Stimulated activated CD4-positive, alpha-beta T cell treated with anti-CD3 and anti-CD28 coated beads, Interleukin-12 subunit alpha, Interleukin-12 subunit beta, amount 100 ng/mL, for 24 hours (primary cell): ENCODE measurements around the gene EIF3K.
A peak's percentile ranks its signal among the peaks of the same experiment; 100 is the strongest.
"Not testable (repeated sequence)": the region's sequence is repeated elsewhere in the genome, so short reads cannot be mapped to it uniquely, and the experiment has no call there.

Source experiments
- DNase-seq, 2 experiments: peaks; one replicate each; pipeline ENCODE4 v3.0.0-alpha.2; 2020; ENCODE audit warnings: low read depth in 2 of 2

EIF3K gene

DNA sequence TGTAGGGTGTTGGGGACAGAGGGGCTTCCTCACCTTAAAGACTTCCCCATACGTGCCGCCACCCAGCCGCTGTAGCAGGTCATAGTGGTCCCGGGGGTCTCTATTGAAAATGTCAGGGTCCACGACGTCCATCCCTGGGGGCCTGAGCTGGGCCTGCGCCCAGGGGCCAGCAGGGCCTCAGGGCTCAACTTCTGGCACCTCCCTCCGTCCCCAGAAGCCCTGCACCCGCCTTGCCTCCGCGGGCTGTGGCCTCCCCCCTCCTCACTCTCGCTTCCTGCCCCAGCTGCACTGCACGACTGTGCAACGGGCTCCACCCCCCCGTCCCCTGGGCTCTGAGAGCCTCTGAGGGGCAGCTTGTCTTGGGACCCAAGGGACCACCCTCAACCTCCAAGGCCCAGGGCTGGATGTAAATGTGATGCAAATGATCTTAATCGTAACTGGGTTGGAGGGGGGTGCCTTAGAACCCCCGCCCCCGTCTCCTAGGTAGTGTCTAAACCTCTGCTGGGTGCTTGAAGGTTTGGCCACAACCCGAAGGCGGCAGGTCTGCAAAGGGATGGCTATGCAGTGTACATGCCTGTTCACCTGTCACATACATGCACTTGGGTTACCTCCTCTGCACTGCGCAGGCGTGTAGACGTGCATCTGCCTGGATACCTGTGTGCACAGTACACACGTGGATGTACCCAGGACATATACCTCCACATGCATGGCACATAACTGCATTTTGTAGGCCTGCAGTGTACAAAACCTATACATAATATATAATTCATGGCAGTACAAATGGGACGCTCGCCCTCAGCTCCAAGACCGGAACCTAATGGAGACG, 1.0 kb upstream of the EIF3K start, which contains the start of gene MAP4K1:
TSS of gene MAP4K1 (minus strand) at position 190 of the 826 bp plus-strand sequence. CDS start at position 132, 58 bp downstream.
- peak; percentile 47 to 73 for DNase-seq

DNA sequence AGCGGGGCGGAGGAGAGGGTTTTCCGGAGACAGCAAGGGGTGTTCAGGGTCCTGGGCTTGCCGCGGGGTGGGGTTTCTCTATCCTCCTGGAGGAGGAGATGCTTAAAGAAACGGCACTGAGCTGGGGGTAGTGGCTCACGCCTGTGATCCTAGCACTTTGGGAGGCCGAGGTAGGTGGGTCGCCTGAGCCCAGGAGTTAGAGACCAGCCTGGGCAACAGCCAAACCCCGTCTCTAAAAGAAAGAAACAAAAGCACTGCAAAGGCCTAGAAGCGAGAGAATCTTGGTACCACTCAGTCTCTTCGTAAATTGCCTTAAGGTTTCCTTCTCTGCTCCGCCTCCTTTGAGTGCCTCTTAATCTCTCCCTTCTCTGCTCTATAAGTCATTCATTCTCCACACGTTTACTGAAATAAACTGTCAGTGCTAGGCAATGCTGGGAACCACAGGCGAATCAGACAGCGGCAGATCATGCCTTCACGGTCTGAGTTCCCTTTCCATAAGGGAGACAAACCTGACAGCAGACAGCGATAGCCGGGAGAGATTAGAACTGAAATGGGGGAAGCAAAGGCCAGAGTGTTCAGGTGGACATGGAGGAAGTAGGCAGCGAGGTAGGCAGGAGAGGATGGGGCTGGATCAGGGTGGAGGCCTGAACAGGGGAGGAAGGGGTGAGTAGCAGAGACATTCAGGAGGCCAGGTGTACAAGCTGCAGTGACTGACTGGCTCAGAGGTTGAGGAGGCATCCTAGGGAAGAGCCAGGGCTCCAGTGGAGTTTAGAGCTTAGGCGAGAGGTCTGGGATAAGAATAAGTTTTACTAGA, 580 bp downstream of the EIF3K start:
- no peak for DNase-seq

- DNase-seq, result no peak
Observed at GRCh38 chr19:38624822-38625221, 5.8 kb downstream of the EIF3K start.

DNA sequence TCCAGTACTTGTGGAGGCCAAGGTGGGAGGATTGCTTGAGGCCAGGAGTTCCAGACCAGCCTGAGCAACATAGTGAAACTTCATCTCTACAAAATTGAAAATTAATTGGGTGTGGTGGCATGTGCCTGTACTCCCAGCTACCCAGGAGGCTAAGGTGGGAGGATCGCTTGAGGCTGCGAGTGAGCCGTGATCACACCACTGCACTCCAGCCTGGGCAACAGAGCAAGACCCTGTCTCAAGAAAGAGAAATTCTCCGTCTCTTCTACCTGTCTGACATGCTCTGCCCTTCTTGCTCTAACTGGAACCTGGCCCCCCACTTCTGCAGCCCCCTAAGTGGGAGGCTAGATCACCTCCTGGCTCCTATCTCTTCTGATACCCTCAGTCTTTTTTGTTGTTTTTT, 7.4 kb downstream of the EIF3K start:
- no peak for DNase-seq

GRCh38 chr19:38629568-38629967, 10.6 kb downstream of the EIF3K start:
- DNase-seq, result no peak

DNA sequence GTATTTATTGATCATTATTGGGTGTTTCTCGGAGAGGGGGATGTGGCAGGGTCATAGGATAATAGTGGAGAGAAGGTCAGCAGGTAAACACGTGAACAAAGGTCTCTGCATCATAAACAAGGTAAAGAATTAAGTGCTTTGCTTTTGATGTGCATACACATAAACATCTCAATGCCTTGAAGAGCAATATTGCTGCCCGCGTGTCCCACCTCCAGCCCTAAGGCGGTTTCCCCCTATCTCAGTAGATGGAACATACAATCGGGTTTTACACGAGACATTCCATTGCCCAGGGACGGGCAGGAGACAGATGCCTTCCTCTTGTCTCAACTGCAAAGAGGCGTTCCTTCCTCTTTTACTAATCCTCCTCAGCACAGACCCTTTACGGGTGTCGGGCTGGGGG, 12.3 kb downstream of the EIF3K start:
- DNase-seq, result not testable (repeated sequence)

DNA sequence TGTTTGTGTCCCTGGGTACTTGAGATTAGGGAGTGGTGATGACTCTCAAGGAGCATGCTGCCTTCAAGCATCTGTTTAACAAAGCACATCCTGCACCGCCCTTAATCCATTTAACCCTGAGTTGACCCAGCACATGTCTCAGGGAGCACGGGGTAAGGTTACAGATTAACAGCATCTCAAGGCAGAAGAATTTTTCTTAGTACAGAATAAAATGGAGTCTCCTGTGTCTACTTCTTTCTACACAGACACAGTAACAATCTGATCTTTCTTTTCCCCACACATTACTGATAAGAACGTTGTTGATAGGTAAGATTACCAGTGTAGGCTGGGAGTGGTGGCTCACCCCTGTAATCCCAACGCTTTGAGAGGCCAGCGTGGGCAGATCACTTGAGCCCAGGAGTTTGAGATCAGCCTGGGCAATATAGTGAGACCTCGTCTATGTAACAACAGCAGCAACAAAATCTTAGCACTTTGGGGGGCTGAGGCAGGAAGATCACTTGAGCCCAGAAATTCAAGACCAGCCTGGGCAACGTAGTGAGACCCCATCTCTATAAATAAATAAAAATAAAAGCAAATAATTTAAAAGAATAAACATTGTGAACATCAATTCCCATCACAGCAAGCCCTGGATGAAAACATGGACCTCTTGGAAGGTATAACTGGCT, 13.0 kb downstream of the EIF3K start:
- not testable (repeated sequence) for DNase-seq

GRCh38 chr19:38632476-38633213, 13.7 kb downstream of the EIF3K start:
- DNase-seq, result no peak

GRCh38 chr19:38634757-38635482, 15.9 kb downstream of the EIF3K start:
- peak; percentile 54 to 63 for DNase-seq

DNA sequence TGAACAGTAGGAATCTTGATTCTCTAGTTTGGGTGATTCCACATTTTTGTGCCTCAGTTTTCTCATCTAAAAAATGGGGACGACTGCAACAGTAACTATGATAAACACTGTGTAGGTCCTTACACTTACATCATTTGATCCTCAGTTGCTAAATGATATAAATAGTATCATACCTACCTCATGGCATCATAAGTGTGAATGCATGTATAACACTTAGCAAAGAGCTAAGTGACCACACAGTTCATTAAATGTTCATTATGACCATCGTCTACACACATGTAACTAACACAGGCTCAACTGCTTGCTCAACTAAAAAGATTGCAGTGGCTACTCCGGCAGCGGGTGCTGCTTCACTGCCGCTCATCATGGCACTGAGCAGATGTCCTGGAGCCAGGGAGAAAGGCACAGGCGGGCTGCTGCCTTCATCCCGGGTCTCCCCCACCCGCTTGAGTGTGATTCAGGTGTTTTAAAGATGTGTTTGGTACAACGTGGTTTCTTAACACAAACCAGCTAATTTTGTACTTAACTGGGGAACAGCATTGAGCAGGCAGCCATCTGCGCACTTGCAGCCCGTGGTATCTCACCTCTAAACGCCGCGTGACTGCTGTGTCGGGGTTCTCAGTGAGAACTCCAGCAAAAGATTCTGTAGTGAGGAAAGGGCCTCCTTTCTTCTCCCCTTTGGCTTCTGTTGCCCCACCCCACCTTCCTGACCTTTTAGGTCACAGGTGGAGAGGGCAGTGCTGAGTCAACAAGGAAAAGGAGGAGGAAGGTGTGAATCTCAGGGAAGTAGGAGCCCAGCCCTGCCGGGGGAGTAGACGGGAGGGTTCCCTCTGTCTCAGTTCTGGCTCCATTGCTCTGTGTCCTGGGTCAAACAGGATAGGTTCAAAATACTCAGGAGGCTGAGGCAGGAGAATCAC, 16.8 kb downstream of the EIF3K start:
- DNase-seq, result no peak

GRCh38 chr19:38638461-38638860, 19.5 kb downstream of the EIF3K start:
- no peak for DNase-seq

DNA sequence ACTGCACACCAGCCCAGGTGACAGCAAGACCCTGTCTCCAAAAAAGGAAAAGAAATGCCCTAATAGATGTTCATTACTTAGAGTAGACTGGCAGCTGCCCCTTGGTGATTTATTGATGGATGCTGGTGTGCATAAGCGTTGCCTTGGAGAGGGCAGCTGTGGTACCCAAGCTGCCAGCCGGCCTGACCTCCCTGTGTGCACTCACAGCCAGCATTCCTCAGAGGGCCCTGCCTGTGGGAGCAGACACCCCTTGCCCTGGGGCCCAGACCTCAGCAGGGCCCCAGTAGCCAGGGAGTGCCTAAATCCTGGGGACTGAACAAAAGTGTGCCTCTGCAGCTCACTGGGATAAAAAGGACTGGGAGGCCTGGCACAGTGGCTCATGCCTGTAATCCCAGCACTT, 20.7 kb downstream of the EIF3K start:
- DNase-seq, result no peak

GRCh38 chr19:38640368-38640767, 21.4 kb downstream of the EIF3K start:
- DNase-seq, result no peak

DNA sequence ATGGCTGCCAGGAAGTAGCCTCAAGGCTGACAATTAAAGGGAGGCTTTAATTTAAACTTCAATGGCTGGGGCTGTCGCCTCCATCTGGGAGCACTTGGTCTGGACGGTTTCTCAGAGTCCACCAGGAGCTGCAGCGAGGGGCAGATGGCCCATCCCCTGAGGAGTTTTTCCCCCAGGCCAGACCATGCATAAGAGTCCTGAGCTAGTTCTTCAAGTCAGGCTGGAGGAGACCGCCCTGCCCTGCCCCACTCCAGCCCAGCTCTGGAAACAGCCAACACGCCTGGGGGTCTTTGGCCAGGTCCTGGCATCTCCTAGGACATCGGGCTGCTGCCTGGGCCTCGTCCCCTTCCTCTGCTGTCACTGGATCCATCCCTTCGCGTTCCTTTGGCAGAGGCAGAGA, 23.2 kb downstream of the EIF3K start:
- no peak for DNase-seq

DNA sequence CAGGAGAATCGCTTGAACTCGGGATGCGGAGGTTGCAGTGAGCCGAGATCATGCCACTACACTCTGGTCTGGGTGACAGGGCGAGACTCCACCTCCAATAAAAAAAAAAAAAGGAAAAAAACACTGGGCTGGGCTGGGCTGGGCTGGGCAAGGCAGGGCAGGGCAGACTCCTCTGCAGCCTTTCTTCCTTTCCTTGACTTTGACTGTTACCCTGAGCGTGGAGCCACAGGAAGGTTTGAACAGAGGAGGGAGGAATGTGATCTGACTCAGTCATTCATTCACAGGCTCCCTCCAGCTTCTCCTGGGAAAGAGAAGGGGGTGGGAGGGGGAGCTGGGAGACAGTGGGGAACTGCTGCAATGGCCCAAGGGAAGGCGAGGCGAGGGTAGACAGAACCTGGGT, 25.7 kb downstream of the EIF3K start:
- DNase-seq, result no peak

DNA sequence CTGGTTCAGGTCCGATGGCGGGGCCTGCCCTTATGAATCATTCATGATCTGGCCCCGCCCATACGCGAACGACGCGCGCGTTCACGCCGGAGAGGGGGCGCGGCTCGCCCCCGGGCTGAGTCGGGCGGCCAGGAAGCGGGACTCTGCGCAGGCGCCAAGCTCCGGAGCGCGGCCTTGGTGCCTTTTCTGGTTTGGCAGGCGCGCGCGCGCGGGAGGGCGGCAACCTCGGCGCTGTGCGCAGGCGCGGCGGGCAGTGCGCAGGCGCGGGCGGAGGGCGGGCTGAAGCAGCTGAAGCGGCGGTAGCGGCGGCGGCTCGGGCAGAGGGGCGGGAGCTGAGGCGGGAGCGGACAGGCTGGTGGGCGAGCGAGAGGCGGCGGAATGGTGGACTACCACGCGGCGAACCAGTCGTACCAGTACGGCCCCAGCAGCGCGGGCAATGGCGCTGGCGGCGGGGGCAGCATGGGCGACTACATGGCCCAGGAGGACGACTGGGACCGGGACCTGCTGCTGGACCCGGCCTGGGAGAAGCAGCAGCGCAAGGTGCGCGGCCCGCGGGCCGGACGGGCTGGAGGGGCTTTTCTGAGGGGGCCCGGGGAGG, 28.5 kb downstream of the EIF3K start, which contains the start of gene ACTN4:
TSS of gene ACTN4 (plus strand) at position 282 of the 598 bp plus-strand sequence. CDS start at position 379, 97 bp downstream.
- peak; percentile 99 to 100 for DNase-seq

- no peak for DNase-seq
Observed at GRCh38 chr19:38647966-38648768, 29.2 kb downstream of the EIF3K start.

DNA sequence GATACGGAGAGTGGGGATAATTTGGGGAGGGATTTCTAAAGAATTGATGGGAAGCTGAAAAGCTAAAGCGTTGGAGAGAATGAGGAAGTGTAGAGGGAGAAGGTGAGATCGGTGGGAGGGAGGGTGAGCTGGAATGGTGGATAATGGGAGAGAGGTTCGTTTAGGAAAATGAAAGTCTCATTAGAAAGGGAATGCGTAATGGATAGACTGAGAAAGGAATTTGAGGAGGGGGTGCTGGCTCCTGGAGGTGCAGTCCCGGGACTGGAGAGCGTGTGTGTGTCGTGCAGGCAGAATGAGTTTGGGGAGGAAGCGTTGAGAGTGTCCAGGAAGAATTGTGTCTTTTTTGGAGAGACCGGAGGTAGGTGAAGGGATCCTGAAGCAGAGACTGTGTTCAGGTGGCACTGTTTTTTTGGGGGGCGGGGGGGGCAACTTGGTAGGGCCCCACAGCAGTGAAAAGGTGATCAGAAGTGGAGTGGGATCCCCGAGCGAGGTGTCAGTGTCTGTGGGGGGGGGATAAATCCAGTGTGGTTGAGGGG, 29.8 kb downstream of the EIF3K start:
- no peak for DNase-seq
